HEK293 (cell line): Measurements from ENCODE around the gene LSM3.

Experiments used
- CTCF ChIA-PET: fragments of 350-600 bp; formaldehyde crosslinking; extraction: SDS; loops from one replicate; lab custom pipeline; 2021; ENCODE audit warnings: antibody characterized with exemption; lab: Yijun Ruan, JAX
- POLR2A ChIA-PET: fragments of 300-600 bp; formaldehyde crosslinking; extraction: SDS; loops from one replicate; lab custom pipeline; 2020; ENCODE audit warnings: antibody characterized with exemption, inconsistent platforms; lab: Yijun Ruan, JAX
- H3K27ac ChIP-seq: fragments of 200-500 bp; sonication (Bioruptor generic); 2 replicates; pipeline ENCODE4 v1.5.1; 2014; ENCODE audit warnings: low read depth, low read length, control low read depth, inconsistent platforms; ENCODE audit errors: extremely low read depth
- H3K36me3 ChIP-seq, 2 experiments: fragments of 200-500 bp in 1 of 2; sonication (Bioruptor generic) in 1 of 2; 1 replicate in 1 of 2; 2 replicates in 1 of 2; pipeline ENCODE4 v1.5.1; 2014 to 2017; ENCODE audit warnings: inconsistent platforms in 2 of 2, low read length in 2 of 2; ENCODE audit not compliant: control insufficient read depth in 2 of 2, insufficient read depth in 1 of 2
- H3K4me1 ChIP-seq: fragments of 200-500 bp; sonication (Bioruptor generic); 2 replicates; pipeline ENCODE4 v1.5.1; 2014; ENCODE audit warnings: mild to moderate bottlenecking, low read length, inconsistent platforms; ENCODE audit not compliant: control insufficient read depth, insufficient read depth
- H3K4me3 ChIP-seq: 2 replicates; pipeline ENCODE4 v1.5.1; 2011; ENCODE audit warnings: low read depth, mild to moderate bottlenecking, control low read depth, low read length, moderate library complexity
- H3K9me3 ChIP-seq: fragments of 200-500 bp; sonication (Bioruptor generic); 2 replicates; pipeline ENCODE4 v1.5.1; 2014; ENCODE audit warnings: low read depth, low read length, inconsistent platforms; ENCODE audit not compliant: control insufficient read depth, insufficient read depth
- GFI1B ChIP-seq: fragments of 450-650 bp; formaldehyde crosslinking; IDR thresholded peaks from 2 replicates; pipeline ENCODE4 v1.5.1; 2016; ENCODE audit warnings: missing biosample characterization, missing genetic modification characterization
- HOXC10 ChIP-seq: sonication (generic); formaldehyde crosslinking; IDR thresholded peaks from 2 replicates; pipeline ENCODE4 v1.8.1; 2023; ENCODE audit warnings: mild to moderate bottlenecking, missing genetic modification reagents
- MEIS1 ChIP-seq: sonication (generic); formaldehyde crosslinking; IDR thresholded peaks from 2 replicates; pipeline ENCODE4 v1.8.1; 2022; ENCODE audit warnings: missing genetic modification reagents, mild to moderate bottlenecking, borderline replicate concordance
- RBAK ChIP-seq: fragments of 450-650 bp; formaldehyde crosslinking; IDR thresholded peaks from 2 replicates; pipeline ENCODE4 v1.5.1; 2016; ENCODE audit warnings: missing biosample characterization, missing genetic modification characterization
- YY2 ChIP-seq: fragments of 450-650 bp; formaldehyde crosslinking; IDR thresholded peaks from 2 replicates; pipeline ENCODE4 v1.5.1; 2016; ENCODE audit warnings: missing biosample characterization, missing genetic modification characterization
- ZBTB1 ChIP-seq: fragments of 450-650 bp; formaldehyde crosslinking; IDR thresholded peaks from 2 replicates; pipeline ENCODE4 v1.5.1; 2016; ENCODE audit warnings: missing biosample characterization, missing genetic modification characterization
- ZNF174 ChIP-seq: fragments of 450-650 bp; formaldehyde crosslinking; IDR thresholded peaks from 2 replicates; pipeline ENCODE4 v1.5.0; 2017; ENCODE audit warnings: missing biosample characterization, mild to moderate bottlenecking, missing genetic modification characterization
- ZNF23 ChIP-seq: fragments of 450-650 bp; formaldehyde crosslinking; IDR thresholded peaks from 2 replicates; pipeline ENCODE4 v1.5.1; 2016; ENCODE audit warnings: missing biosample characterization, missing genetic modification characterization, borderline replicate concordance
- ZNF560 ChIP-seq: fragments of 450-650 bp; formaldehyde crosslinking; IDR thresholded peaks from 2 replicates; pipeline ENCODE4 v1.5.1; 2017; ENCODE audit warnings: missing biosample characterization, missing genetic modification characterization, borderline replicate concordance
- ZNF561 ChIP-seq: fragments of 450-650 bp; IDR thresholded peaks from 2 replicates; pipeline ENCODE4 v1.5.1; 2018; ENCODE audit warnings: missing biosample characterization, missing genetic modification characterization, borderline replicate concordance
- ZNF610 ChIP-seq: fragments of 450-650 bp; formaldehyde crosslinking; IDR thresholded peaks from 2 replicates; pipeline ENCODE4 v1.5.1; 2016; ENCODE audit warnings: missing biosample characterization, missing genetic modification characterization, borderline replicate concordance
- ZNF624 ChIP-seq: fragments of 450-650 bp; formaldehyde crosslinking; IDR thresholded peaks from 2 replicates; pipeline ENCODE4 v1.5.1; 2017; ENCODE audit warnings: missing biosample characterization, missing genetic modification characterization
- ZNF629 ChIP-seq: fragments of 450-650 bp; formaldehyde crosslinking; IDR thresholded peaks from 2 replicates; pipeline ENCODE4 v1.5.1; 2017; ENCODE audit warnings: missing biosample characterization, missing genetic modification characterization
- ZNF677 ChIP-seq: fragments of 450-650 bp; IDR thresholded peaks from 2 replicates; pipeline ENCODE4 v1.5.0; 2018; ENCODE audit warnings: missing biosample characterization, mild to moderate bottlenecking, missing genetic modification characterization, moderate library complexity
- ZNF704 ChIP-seq: fragments of 450-650 bp; formaldehyde crosslinking; IDR thresholded peaks from 2 replicates; pipeline ENCODE4 v1.5.1; 2016; ENCODE audit warnings: missing biosample characterization, missing genetic modification characterization
- ZNF768 ChIP-seq: fragments of 450-650 bp; formaldehyde crosslinking; IDR thresholded peaks from 2 replicates; pipeline ENCODE4 v1.5.1; 2018; ENCODE audit warnings: missing biosample characterization, mild to moderate bottlenecking, missing genetic modification characterization
- ZNF792 ChIP-seq: fragments of 450-650 bp; formaldehyde crosslinking; IDR thresholded peaks from 2 replicates; pipeline ENCODE4 v1.5.1; 2016; ENCODE audit warnings: missing biosample characterization, missing genetic modification characterization
- ZNF843 ChIP-seq: fragments of 450-650 bp; formaldehyde crosslinking; IDR thresholded peaks from 2 replicates; pipeline ENCODE4 v1.5.1; 2016; ENCODE audit warnings: missing biosample characterization, missing genetic modification characterization
- ZSCAN18 ChIP-seq: fragments of 450-650 bp; formaldehyde crosslinking; IDR thresholded peaks from 2 replicates; pipeline ENCODE4 v1.5.1; 2016; ENCODE audit warnings: missing biosample characterization, missing genetic modification characterization
- TF ChIP-seq, protein P1 (sequence below): fragments of 450-650 bp; formaldehyde crosslinking; IDR thresholded peaks from 2 replicates; pipeline ENCODE4 v1.5.1; 2017; ENCODE audit warnings: missing biosample characterization, missing genetic modification characterization
- TF ChIP-seq, protein P2 (sequence below): fragments of 450-650 bp; formaldehyde crosslinking; IDR thresholded peaks from 2 replicates; pipeline ENCODE4 v1.5.1; 2016; ENCODE audit warnings: missing biosample characterization, missing genetic modification characterization

Gene LSM3

GRCh38 chr3:14236902-14237301 lies 58.3 kb downstream of the LSM3 start:
- no peaks in the 10 kb centered on the region for H3K9me3 ChIP-seq
- H3K4me1 ChIP-seq, result no peaks in the 10 kb centered on the region
- no peak overlapping the region for H3K27ac ChIP-seq
- CTCF ChIA-PET, result interaction anchor here (0.8 to 1.2 kb wide), 2 partner anchors 25 to 33 kb away, joined by 3 to 4 read pairs; no protein-coding TSS in a partner anchor
- TF ChIP-seq GFI1B (no peak), ZNF677 (no peak), YY2 (tag by site-specific recombination) (no peak), HOXC10 (CRISPR knock-in tag) (no peak)
- TF ChIP-seq, all 188 proteins: peak for 0
- H3K4me3 ChIP-seq, result no peak overlapping the region
- POLR2A ChIA-PET, result no interaction called here
- H3K36me3 ChIP-seq, result no peaks in the 10 kb centered on the region

GRCh38 chr3:14237457-14237856 lies 58.8 kb downstream of the LSM3 start:
- Histone ChIP-seq H3K4me1 (no peaks in the 10 kb centered on the region), H3K9me3 (no peaks in the 10 kb centered on the region), H3K27ac (no peak overlapping the region), H3K4me3 (no peak overlapping the region), H3K36me3 (no peaks in the 10 kb centered on the region)
- ChIA-PET POLR2A (no interaction called here), CTCF (interaction anchor here (0.8 to 1.2 kb wide), 2 partner anchors 24 to 34 kb away, joined by 3 to 4 read pairs; no protein-coding TSS in a partner anchor)
- TF ChIP-seq ZNF23, result no peak

GRCh38 chr3:14238356-14238755 lies 59.7 kb downstream of the LSM3 start:
- Histone ChIP-seq H3K4me3 (no peak overlapping the region), H3K36me3 (no peaks in the 10 kb centered on the region), H3K4me1 (no peaks in the 10 kb centered on the region), H3K27ac (no peak overlapping the region), H3K9me3 (no peaks in the 10 kb centered on the region)
- no peak for TF ChIP-seq ZNF792 (tag by site-specific recombination)
- CTCF ChIA-PET, result no interaction called here
- POLR2A ChIA-PET, result no interaction called here

DNA sequence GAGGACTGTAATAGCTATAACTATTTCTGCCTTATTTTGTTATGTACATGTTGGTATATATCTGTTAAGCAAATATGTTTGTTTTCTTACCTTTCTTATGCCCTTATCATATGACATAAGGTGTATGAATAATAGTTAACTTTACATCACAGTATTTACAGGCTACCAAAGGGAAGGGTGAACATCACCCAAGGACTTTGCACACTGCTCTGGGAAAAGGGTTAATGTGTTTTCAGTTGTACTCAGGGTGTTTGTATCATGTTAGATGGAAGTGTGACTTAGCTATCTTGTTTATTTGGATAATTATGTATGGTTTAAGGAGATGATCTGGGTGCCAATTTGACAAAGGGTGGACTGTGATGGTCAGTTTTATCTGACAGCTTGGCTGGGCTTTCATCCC lies 60.3 kb downstream of the LSM3 start:
- H3K36me3 ChIP-seq, result no peaks in the 10 kb centered on the region
- H3K27ac ChIP-seq, result no peak overlapping the region
- H3K4me1 ChIP-seq, result no peaks in the 10 kb centered on the region
- no peaks in the 10 kb centered on the region for H3K9me3 ChIP-seq
- CTCF ChIA-PET, result interaction anchor here (1.2 kb wide), 1 partner anchor 36 kb away, joined by 3 read pairs; no protein-coding TSS in a partner anchor
- no peak overlapping the region for H3K4me3 ChIP-seq
- POLR2A ChIA-PET, result no interaction called here
- TF ChIP-seq ZNF561 (tag by site-specific recombination), result no peak
- TF ChIP-seq ZNF560 (tag by site-specific recombination), result no peak
- TF ChIP-seq MEIS1, result no peak

DNA sequence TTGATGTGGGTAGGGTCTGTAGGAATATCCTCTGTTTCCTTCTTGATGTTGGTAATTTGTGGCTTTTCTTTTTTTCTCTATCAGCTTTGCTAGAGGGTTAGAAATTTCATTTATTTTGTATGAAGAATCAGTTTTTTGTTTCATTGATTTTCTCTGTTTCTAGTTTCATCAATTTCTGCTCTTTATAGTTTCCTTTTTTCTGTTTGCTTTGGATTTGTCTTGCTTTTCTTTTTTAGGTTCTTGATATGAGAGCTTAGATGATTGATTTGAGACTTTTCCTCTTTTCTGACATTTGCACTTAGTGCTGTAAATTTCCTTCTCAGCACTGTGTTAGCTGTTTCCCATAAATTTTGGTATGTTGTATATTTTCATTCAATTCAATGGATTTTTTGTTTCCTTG lies 61.3 kb downstream of the LSM3 start:
- Histone ChIP-seq H3K27ac (no peak overlapping the region), H3K4me3 (no peak overlapping the region), H3K9me3 (no peaks in the 10 kb centered on the region), H3K36me3 (no peaks in the 10 kb centered on the region), H3K4me1 (no peaks in the 10 kb centered on the region)
- POLR2A ChIA-PET, result no interaction called here
- CTCF ChIA-PET, result interaction anchor here (0.7 to 1.2 kb wide), 2 partner anchors 37 to 433 kb away, joined by 3 read pairs; no protein-coding TSS in a partner anchor
- TF ChIP-seq ZNF174 (tag by site-specific recombination) (no peak), ZNF843 (tag by site-specific recombination) (no peak), ZBTB1 (no peak), ZNF768 (tag by site-specific recombination) (no peak), ZNF610 (tag by site-specific recombination) (no peak), ZNF624 (tag by site-specific recombination) (no peak), ZNF704 (no peak), ZNF792 (tag by site-specific recombination) (no peak), RBAK (tag by site-specific recombination) (no peak), ZNF629 (tag by site-specific recombination) (no peak), ZSCAN18 (tag by site-specific recombination) (no peak)
- TF ChIP-seq, protein P1, sequence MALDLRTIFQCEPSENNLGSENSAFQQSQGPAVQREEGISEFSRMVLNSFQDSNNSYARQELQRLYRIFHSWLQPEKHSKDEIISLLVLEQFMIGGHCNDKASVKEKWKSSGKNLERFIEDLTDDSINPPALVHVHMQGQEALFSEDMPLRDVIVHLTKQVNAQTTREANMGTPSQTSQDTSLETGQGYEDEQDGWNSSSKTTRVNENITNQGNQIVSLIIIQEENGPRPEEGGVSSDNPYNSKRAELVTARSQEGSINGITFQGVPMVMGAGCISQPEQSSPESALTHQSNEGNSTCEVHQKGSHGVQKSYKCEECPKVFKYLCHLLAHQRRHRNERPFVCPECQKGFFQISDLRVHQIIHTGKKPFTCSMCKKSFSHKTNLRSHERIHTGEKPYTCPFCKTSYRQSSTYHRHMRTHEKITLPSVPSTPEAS (tag by site-specific recombination), result no peak
- TF ChIP-seq, protein P2, sequence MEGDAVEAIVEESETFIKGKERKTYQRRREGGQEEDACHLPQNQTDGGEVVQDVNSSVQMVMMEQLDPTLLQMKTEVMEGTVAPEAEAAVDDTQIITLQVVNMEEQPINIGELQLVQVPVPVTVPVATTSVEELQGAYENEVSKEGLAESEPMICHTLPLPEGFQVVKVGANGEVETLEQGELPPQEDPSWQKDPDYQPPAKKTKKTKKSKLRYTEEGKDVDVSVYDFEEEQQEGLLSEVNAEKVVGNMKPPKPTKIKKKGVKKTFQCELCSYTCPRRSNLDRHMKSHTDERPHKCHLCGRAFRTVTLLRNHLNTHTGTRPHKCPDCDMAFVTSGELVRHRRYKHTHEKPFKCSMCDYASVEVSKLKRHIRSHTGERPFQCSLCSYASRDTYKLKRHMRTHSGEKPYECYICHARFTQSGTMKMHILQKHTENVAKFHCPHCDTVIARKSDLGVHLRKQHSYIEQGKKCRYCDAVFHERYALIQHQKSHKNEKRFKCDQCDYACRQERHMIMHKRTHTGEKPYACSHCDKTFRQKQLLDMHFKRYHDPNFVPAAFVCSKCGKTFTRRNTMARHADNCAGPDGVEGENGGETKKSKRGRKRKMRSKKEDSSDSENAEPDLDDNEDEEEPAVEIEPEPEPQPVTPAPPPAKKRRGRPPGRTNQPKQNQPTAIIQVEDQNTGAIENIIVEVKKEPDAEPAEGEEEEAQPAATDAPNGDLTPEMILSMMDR (tag by site-specific recombination), result no peak
